MM.1S (cell line): ENCODE results near the gene XXYLT1.

ENCODE experiments used
- CTCF ChIP-seq: fragments of 300-600 bp; sonication (generic); IDR thresholded peaks from 2 replicates; pipeline ENCODE4 v1.5.1; 2016; ENCODE audit warnings: antibody characterized with exemption, low read length, mixed read lengths
- EZH2 ChIP-seq: fragments of 300-600 bp; sonication (generic); optimal IDR thresholded peaks from 2 replicates; pipeline ENCODE3; 2017; ENCODE audit warnings: low read depth, mild to moderate bottlenecking, antibody characterized with exemption, low read length, mixed read lengths
- EZH2phosphoT487 ChIP-seq: fragments of 300-600 bp; sonication (generic); IDR thresholded peaks from 2 replicates; pipeline ENCODE4 v1.6.1; 2018; ENCODE audit warnings: antibody characterized with exemption, low read length

DNA sequence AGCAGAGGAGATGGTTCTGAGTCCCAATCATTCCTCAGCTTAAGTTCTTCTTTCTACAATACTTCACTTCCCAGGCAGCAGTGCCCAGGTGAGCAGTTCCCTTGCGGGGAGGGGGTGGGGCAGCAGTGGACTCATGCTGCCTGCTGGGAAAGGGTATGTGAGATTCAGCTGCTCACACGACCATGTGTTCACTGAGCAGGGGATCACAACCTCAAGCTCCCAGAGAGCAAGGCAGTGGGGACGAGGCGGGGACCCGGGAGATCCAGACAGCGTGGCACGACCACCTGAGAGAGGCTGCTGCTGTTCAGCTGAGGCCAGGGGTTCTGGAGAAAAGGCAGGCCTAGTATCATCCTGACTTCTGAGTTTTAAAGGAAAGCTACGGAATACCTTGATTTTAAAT is 166.6 kb downstream of the XXYLT1 start:
- TF ChIP-seq CTCF, result no peak
- no peak for TF ChIP-seq EZH2phosphoT487
- TF ChIP-seq EZH2, result no peak
